Loucy (cell line): ENCODE results near the gene ALDH1A1.

Source experiments
- H2AFZ ChIP-seq: fragments of 200-600 bp; sonication (generic); 2 replicates; pipeline ENCODE4 v1.6.0; 2016; ENCODE audit warnings: antibody characterized with exemption, mild to moderate bottlenecking, low read length, moderate library complexity
- H3F3A ChIP-seq: fragments of 200-600 bp; 2 replicates; pipeline ENCODE4 v1.6.0; 2016; ENCODE audit warnings: antibody characterized with exemption, low read depth, mild to moderate bottlenecking
- H3K27me3 ChIP-seq: fragments of 200-600 bp; sonication (generic); 2 replicates; pipeline ENCODE4 v1.6.1; 2014; ENCODE audit warnings: low read length, mild to moderate bottlenecking; ENCODE audit not compliant: insufficient read depth, poor library complexity, severe bottlenecking
- H3K36me3 ChIP-seq: fragments of 200-600 bp; sonication (generic); 2 replicates; pipeline ENCODE4 v1.6.1; 2016; ENCODE audit warnings: low read length; ENCODE audit not compliant: insufficient read depth
- H3K4me1 ChIP-seq: fragments of 200-600 bp; sonication (generic); 2 replicates; pipeline ENCODE4 v1.5.1; 2014; ENCODE audit warnings: low read length, mild to moderate bottlenecking; ENCODE audit not compliant: insufficient read depth, poor library complexity, severe bottlenecking
- H3K4me2 ChIP-seq: fragments of 200-600 bp; sonication (generic); 2 replicates; pipeline ENCODE4 v1.6.0; 2014; ENCODE audit warnings: antibody characterized with exemption, low read length, low read depth, mild to moderate bottlenecking; ENCODE audit not compliant: poor library complexity, severe bottlenecking
- H3K4me3 ChIP-seq: fragments of 200-600 bp; sonication (generic); 2 replicates; pipeline ENCODE4 v1.5.1; 2014; ENCODE audit warnings: low read length, mild to moderate bottlenecking, mixed read lengths; ENCODE audit not compliant: poor library complexity, severe bottlenecking
- H3K79me2 ChIP-seq: fragments of 200-600 bp; sonication (generic); 2 replicates; pipeline ENCODE4 v1.6.1; 2014; ENCODE audit warnings: low read length; ENCODE audit not compliant: insufficient read depth
- H3K9ac ChIP-seq: fragments of 200-600 bp; sonication (generic); 2 replicates; pipeline ENCODE4 v1.6.0; 2014; ENCODE audit warnings: mild to moderate bottlenecking, low read depth, low read length, moderate library complexity; ENCODE audit not compliant: poor library complexity, severe bottlenecking
- H3K9me2 ChIP-seq: fragments of 200-600 bp; sonication (generic); replicated peaks from 2 replicates; pipeline ENCODE4 v1.6.1; 2016; ENCODE audit warnings: low read depth, low read length, mixed read lengths
- H3K9me3 ChIP-seq: fragments of 200-600 bp; sonication (generic); 2 replicates; pipeline ENCODE4 v1.6.1; 2014; ENCODE audit warnings: mild to moderate bottlenecking, antibody characterized with exemption, low read length, low read depth; ENCODE audit not compliant: insufficient read depth
- H4K20me1 ChIP-seq: fragments of 200-600 bp; sonication (generic); 2 replicates; pipeline ENCODE4 v1.6.0; 2014; ENCODE audit warnings: antibody characterized with exemption, low read length, mild to moderate bottlenecking; ENCODE audit not compliant: insufficient read depth, poor library complexity, severe bottlenecking
- EZH2phosphoT487 ChIP-seq: fragments of 200-600 bp; IDR thresholded peaks from 2 replicates; pipeline ENCODE4 v1.6.1; 2018; ENCODE audit warnings: antibody characterized with exemption, mild to moderate bottlenecking, moderate library complexity, borderline replicate concordance
- TF ChIP-seq, protein P1 (sequence below): fragments of 200-600 bp; sonication (generic); conservative IDR thresholded peaks from 2 replicates; pipeline ENCODE4 v1.5.1; 2014; ENCODE audit warnings: mild to moderate bottlenecking, antibody characterized with exemption, low read length

The ALDH1A1 gene

DNA sequence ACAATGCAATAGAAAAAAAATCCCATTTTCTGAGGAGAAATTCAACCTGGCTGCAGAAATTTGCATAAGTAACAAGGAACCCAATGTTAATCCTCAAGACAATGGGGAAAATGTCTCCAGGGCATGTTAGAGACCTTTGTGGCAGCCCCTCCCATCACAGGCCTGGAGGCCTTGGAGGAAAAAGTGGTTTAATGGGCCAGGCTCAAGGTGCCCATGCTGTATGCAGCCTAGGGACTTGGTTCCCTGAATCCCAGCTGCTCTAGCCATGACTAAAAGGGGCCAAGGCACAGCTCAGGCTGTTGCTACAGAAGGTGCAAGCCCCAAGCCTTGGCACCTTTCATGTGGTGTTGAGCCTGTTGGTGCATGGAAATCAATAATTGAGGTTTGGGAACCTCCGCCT, 66.5 kb downstream of the ALDH1A1 start:
- Histone ChIP-seq H3K4me2 (no peak overlapping the region), H3F3A (no peaks in the 10 kb centered on the region), H3K4me1 (no peaks in the 10 kb centered on the region), H3K79me2 (no peaks in the 10 kb centered on the region), H3K36me3 (no peaks in the 10 kb centered on the region), H3K9me3 (no peaks in the 10 kb centered on the region; the same call in 1 of the 2 replicates), H4K20me1 (no peaks in the 10 kb centered on the region), H2AFZ (no peak overlapping the region), H3K9me2 (no peaks in the 10 kb centered on the region), H3K9ac (no peak overlapping the region), H3K27me3 (no peaks in the 10 kb centered on the region), H3K4me3 (no peak overlapping the region)
- TF ChIP-seq, protein P1, sequence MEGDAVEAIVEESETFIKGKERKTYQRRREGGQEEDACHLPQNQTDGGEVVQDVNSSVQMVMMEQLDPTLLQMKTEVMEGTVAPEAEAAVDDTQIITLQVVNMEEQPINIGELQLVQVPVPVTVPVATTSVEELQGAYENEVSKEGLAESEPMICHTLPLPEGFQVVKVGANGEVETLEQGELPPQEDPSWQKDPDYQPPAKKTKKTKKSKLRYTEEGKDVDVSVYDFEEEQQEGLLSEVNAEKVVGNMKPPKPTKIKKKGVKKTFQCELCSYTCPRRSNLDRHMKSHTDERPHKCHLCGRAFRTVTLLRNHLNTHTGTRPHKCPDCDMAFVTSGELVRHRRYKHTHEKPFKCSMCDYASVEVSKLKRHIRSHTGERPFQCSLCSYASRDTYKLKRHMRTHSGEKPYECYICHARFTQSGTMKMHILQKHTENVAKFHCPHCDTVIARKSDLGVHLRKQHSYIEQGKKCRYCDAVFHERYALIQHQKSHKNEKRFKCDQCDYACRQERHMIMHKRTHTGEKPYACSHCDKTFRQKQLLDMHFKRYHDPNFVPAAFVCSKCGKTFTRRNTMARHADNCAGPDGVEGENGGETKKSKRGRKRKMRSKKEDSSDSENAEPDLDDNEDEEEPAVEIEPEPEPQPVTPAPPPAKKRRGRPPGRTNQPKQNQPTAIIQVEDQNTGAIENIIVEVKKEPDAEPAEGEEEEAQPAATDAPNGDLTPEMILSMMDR, result no peak
- TF ChIP-seq EZH2phosphoT487, result no peak

- Histone ChIP-seq H4K20me1 (no peaks in the 10 kb centered on the region), H3K79me2 (no peaks in the 10 kb centered on the region), H3K9me2 (no peaks in the 10 kb centered on the region), H3F3A (no peaks in the 10 kb centered on the region), H3K36me3 (no peaks in the 10 kb centered on the region), H3K4me2 (no peak overlapping the region), H3K27me3 (no peaks in the 10 kb centered on the region), H3K4me1 (no peaks in the 10 kb centered on the region), H3K4me3 (no peak overlapping the region), H2AFZ (no peak overlapping the region), H3K9ac (no peak overlapping the region), H3K9me3 (no peaks in the 10 kb centered on the region; the same call in 1 of the 2 replicates)
- TF ChIP-seq, protein P1, result no peak
- no peak for TF ChIP-seq EZH2phosphoT487
Observed at GRCh38 chr9:72884508-72884907, 68.3 kb downstream of the ALDH1A1 start.

GRCh38 chr9:72883875-72884274, 69.0 kb downstream of the ALDH1A1 start:
- Histone ChIP-seq H4K20me1 (no peaks in the 10 kb centered on the region), H3K4me1 (no peaks in the 10 kb centered on the region), H3K79me2 (no peaks in the 10 kb centered on the region), H3K36me3 (no peaks in the 10 kb centered on the region), H3K27me3 (no peaks in the 10 kb centered on the region), H3K4me3 (no peak overlapping the region), H3F3A (no peaks in the 10 kb centered on the region), H3K4me2 (no peak overlapping the region), H3K9me3 (no peaks in the 10 kb centered on the region; the same call in 1 of the 2 replicates), H2AFZ (no peak overlapping the region), H3K9ac (no peak overlapping the region), H3K9me2 (no peaks in the 10 kb centered on the region)
- TF ChIP-seq, protein P1, result no peak
- TF ChIP-seq EZH2phosphoT487, result no peak
